IPS DF 6.9 (cell line): ENCODE data around the gene MKI67.

Experiments
- DNase-seq: peaks from one replicate; pipeline ENCODE4 v3.0.0-alpha.2; 2013; ENCODE audit warnings: low read depth, low spot score
- H3K27ac ChIP-seq: one replicate; pipeline ENCODE4 v1.5.1; 2013; ENCODE audit warnings: low read length, control low read depth
- H3K27me3 ChIP-seq: 2 replicates; pipeline ENCODE4 v1.6.1; 2013; ENCODE audit warnings: mild to moderate bottlenecking, low read length; ENCODE audit not compliant: control insufficient read depth, insufficient read depth
- H3K36me3 ChIP-seq: 2 replicates; pipeline ENCODE4 v1.6.1; 2013; ENCODE audit warnings: low read length; ENCODE audit not compliant: control insufficient read depth, insufficient read depth
- H3K4me1 ChIP-seq: 2 replicates; pipeline ENCODE4 v1.6.1; 2013; ENCODE audit warnings: low read length; ENCODE audit not compliant: control insufficient read depth, insufficient read depth
- H3K4me3 ChIP-seq: 2 replicates; pipeline ENCODE4 v1.5.1; 2013; ENCODE audit warnings: mild to moderate bottlenecking, low read length
- H3K9me3 ChIP-seq: 2 replicates; pipeline ENCODE4 v1.6.1; 2013; ENCODE audit warnings: low read length, inconsistent platforms; ENCODE audit not compliant: control insufficient read depth, insufficient read depth
- WGBS: extraction: QIAGEN DNeasy Blood & Tissue Kit; methylation state at CpG from one replicate; pipeline ENCODE4 v1.1.7; 2013; ENCODE audit warnings: mixed read lengths, missing lambda C conversion rate; ENCODE audit not compliant: insufficient read length, insufficient coverage; 5-methylcytosine and 5-hydroxymethylcytosine counted together

MKI67 gene

DNA sequence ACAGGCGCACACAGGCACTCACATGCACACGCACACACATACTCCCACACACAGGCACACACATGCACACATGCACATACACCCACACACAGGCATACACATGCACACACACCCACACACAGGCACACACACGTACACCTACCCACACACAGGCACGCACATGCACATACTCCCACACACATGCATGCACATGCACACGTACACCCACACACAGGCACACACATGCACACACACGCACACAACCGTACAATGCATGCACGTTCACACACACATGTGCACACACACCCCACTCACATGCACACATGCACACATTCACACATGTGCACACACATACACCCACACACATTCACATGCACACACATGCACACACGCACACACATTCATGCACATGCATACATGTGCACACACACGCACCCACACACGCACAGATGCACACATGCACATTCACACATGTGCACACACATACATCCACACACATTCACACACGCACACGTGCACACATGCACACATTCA, 59.3 kb downstream of the MKI67 start:
- no peak overlapping the region for H3K27ac ChIP-seq
- no CpG with 5 or more reads among the region's 13 CpGs for WGBS
- no peaks in the 10 kb centered on the region for H3K36me3 ChIP-seq

GRCh38 chr10:128065881-128066534, 60.2 kb downstream of the MKI67 start:
- H3K4me3 ChIP-seq: no peak overlapping the region
- no peak for DNase-seq
- H3K36me3 ChIP-seq: no peaks in the 10 kb centered on the region
- H3K27me3 ChIP-seq: no peaks in the 10 kb centered on the region
- WGBS: no CpG with 5 or more reads among the region's 13 CpGs
- no peaks in the 10 kb centered on the region for H3K9me3 ChIP-seq
- no peak overlapping the region for H3K27ac ChIP-seq
- H3K4me1 ChIP-seq: peaks cover 11% of the 10 kb centered on the region

More for the DNA sequence above, 59.3 kb downstream of the MKI67 start:
- no peak for DNase-seq
- H3K4me1 ChIP-seq: peaks cover 11% of the 10 kb centered on the region
- no peak overlapping the region for H3K4me3 ChIP-seq
- no peaks in the 10 kb centered on the region for H3K27me3 ChIP-seq
- H3K9me3 ChIP-seq: no peaks in the 10 kb centered on the region

DNA sequence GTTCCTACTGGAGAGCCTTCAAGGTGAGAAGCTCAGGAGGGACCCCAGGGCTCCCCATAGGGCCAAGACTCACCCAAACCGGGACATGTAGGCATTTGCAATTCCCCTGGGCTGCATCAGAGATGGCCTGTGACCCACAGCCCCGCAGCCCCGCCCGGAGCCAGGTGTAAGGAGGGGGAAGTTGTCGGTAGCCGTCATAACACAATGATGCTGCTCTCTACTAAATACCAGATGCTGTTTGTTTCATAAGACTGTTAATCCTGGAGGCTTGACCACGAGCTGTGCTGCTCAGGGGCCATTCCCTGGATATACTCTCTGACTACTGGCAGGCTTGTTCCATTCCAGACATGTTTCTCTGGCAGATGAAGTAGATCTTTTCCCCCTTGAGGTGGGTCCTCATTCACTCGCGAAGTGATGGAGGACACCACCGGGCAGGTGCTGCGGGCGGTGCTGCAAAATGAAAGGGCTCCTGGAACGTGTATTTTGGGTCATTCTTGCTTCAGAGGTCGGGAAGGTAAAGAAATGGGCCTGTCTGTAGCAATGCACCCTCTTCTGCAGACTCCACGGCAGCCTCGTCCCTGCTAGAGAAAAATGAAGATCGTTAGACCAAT, 61.1 kb downstream of the MKI67 start:
- Histone ChIP-seq H3K27ac (no peak overlapping the region), H3K9me3 (no peaks in the 10 kb centered on the region), H3K4me3 (no peak overlapping the region), H3K27me3 (no peaks in the 10 kb centered on the region), H3K36me3 (no peaks in the 10 kb centered on the region), H3K4me1 (peaks cover 11% of the 10 kb centered on the region)
- DNase-seq: no peak
- WGBS: no CpG with 5 or more reads among the region's 17 CpGs

- Histone ChIP-seq H3K27ac (no peak overlapping the region), H3K36me3 (no peaks in the 10 kb centered on the region), H3K4me1 (peaks cover 10% of the 10 kb centered on the region), H3K27me3 (no peaks in the 10 kb centered on the region), H3K4me3 (no peak overlapping the region), H3K9me3 (no peaks in the 10 kb centered on the region)
- no peak for DNase-seq
- WGBS: no CpG with 5 or more reads among the region's 11 CpGs
Observed at GRCh38 chr10:128064108-128064969, 61.9 kb downstream of the MKI67 start.

GRCh38 chr10:128063736-128064107, 62.5 kb downstream of the MKI67 start:
- no peaks in the 10 kb centered on the region for H3K36me3 ChIP-seq
- H3K27me3 ChIP-seq: no peaks in the 10 kb centered on the region
- no peak overlapping the region for H3K27ac ChIP-seq
- DNase-seq: no peak
- peaks cover 10% of the 10 kb centered on the region for H3K4me1 ChIP-seq
- H3K4me3 ChIP-seq: no peak overlapping the region
- H3K9me3 ChIP-seq: no peaks in the 10 kb centered on the region
- WGBS: no CpG with 5 or more reads among the region's 7 CpGs

- DNase-seq: no peak
- Histone ChIP-seq H3K9me3 (no peaks in the 10 kb centered on the region), H3K36me3 (no peaks in the 10 kb centered on the region), H3K4me3 (no peak overlapping the region), H3K4me1 (peaks cover 10% of the 10 kb centered on the region), H3K27me3 (no peaks in the 10 kb centered on the region), H3K27ac (no peak overlapping the region)
- WGBS: no CpG with 5 or more reads among the region's 19 CpGs
Observed at GRCh38 chr10:128062881-128063563, 63.2 kb downstream of the MKI67 start.

DNA sequence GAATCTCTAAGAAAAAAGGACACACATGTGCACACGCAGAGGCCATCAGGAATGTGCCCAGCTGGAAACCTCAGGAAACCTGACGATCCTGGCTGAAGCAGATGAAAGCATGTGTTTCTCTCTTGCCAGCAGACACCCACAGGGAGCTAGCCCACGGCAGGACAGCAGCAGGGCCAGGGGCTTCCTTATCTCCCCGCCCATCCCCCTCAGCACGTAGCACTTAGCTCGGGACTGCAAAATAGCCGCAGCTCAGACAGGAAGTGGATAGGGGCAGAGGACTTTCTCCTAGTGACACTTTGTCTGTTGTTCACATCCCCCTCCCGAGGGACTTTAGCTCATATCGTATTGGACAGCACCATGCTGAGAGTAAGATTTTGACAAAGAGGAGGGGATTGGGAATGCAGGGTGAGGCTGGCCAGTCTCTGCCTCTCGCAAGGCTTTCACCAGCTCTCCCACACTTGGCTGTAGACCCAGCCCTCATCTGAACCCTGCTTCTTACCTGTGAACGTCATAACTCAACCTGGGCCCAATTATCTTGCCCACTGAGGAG, 63.8 kb downstream of the MKI67 start:
- Histone ChIP-seq H3K9me3 (no peaks in the 10 kb centered on the region), H3K27ac (no peak overlapping the region), H3K36me3 (no peaks in the 10 kb centered on the region), H3K27me3 (no peaks in the 10 kb centered on the region), H3K4me1 (peaks cover 10% of the 10 kb centered on the region), H3K4me3 (no peak overlapping the region)
- no CpG with 5 or more reads among the region's 11 CpGs for WGBS
- DNase-seq: no peak

- Histone ChIP-seq H3K4me3 (no peak overlapping the region), H3K9me3 (no peaks in the 10 kb centered on the region)
- DNase-seq: no peak
Observed at GRCh38 chr10:128061306-128062300, 64.6 kb downstream of the MKI67 start.

More at GRCh38 chr10:128061306-128062300, 64.6 kb downstream of the MKI67 start:
- no CpG with 5 or more reads among the region's 14 CpGs for WGBS
- peaks cover 10% of the 10 kb centered on the region for H3K4me1 ChIP-seq
- H3K27ac ChIP-seq: no peak overlapping the region
- no peaks in the 10 kb centered on the region for H3K36me3 ChIP-seq
- H3K27me3 ChIP-seq: no peaks in the 10 kb centered on the region
